UCSD-AML1 (cell line): ENCODE results near the gene NDC80.

Source experiments
- DNase-seq: peaks from one replicate; lab custom pipeline; 2025; ENCODE audit not compliant: unreplicated experiment; lab: John Stamatoyannopoulos, UW

The NDC80 gene

DNA sequence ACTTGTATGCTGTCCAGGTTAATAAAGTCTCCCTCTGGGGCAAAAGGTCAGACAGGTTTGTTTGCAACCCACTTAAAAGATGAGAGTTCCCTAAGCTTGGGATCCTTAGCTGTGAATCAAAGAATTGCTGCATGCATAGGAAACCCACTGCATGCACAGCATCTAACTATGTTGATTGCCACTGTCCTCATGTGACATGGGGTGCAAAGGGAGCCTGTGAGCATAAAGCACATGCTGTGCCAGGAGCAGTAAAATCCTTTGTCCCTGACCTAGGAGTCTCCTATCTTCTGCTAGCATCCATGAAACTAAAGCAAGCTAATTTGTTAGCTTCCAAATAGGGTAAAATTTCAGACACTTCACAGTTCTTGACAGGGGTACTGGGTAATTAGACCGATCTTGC is 13.8 kb upstream of the NDC80 start:
- no peak for DNase-seq

DNA sequence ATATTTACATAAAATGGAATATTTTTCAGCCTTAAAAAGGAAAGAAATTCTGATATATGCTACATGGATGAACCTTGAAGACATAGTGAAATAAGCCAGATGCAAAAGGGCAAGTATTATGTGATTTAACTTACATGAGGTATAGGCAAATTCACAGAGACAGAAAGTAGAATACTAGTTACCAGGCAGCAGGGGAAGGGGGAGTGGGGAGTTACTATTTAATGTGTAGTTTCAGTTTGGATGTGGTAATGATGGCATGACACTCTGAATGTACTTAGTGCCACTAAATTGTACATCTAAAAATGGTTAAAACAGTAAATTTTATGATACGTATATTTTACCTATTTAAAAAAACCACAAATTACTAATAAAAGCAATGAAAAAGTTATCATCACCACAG is 12.1 kb upstream of the NDC80 start:
- no peak for DNase-seq

DNA sequence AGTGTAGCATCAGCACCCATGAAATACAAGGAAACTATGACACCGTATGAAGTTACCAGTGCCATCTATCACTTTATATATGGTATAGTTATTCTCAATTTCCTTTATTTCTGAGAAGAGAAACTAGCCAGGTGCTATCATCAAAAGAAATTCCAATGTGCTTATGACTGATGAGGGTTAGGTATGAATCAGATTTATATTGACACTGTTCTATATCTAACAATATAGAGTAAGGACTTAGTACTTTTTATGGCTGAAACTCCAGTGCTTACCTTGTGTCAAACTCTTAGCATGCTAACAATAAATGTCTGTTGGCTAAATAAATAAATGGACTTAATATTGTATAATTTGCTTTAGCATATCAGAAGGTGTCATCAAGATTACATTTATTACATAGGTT is 7.0 kb upstream of the NDC80 start:
- no peak for DNase-seq

DNA sequence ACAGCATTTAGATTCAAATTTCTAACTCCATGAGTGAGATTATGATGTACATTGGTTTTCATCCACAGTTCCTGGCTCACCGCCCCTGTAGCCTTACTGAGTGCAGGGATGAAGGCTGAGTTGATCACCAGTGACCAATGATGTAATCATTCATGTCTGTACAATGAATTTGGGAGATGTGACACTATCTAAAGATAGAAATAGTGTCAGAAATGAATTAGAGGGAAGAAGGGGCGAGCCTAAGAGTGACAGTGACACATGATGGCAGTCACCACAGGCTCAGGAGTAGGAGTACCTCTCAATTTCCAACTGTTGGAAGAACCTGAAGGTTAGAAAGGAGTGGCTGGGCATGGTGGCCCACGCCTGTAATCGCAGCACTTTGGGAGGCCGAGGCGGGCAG is 3.2 kb upstream of the NDC80 start:
- no peak for DNase-seq

DNA sequence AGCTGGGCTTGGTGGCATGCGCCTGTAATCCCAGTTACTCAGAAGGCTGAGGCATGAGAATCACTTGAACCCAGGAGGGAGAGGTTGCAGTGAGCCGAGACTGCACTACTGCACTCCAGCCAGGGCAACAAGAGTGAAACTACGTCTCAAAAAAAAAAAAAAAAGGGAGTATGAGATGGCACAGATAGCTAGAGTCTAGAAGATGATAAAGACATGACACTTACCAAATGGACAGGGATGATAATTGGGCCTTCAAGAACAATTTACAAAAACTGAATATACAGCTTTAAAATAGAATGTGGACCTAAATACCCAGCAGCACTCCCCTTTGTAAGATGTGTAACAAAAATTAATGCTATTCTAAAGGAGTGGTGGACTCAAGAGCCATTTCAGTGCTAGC is 2.8 kb upstream of the NDC80 start:
- DNase-seq = no peak

DNA sequence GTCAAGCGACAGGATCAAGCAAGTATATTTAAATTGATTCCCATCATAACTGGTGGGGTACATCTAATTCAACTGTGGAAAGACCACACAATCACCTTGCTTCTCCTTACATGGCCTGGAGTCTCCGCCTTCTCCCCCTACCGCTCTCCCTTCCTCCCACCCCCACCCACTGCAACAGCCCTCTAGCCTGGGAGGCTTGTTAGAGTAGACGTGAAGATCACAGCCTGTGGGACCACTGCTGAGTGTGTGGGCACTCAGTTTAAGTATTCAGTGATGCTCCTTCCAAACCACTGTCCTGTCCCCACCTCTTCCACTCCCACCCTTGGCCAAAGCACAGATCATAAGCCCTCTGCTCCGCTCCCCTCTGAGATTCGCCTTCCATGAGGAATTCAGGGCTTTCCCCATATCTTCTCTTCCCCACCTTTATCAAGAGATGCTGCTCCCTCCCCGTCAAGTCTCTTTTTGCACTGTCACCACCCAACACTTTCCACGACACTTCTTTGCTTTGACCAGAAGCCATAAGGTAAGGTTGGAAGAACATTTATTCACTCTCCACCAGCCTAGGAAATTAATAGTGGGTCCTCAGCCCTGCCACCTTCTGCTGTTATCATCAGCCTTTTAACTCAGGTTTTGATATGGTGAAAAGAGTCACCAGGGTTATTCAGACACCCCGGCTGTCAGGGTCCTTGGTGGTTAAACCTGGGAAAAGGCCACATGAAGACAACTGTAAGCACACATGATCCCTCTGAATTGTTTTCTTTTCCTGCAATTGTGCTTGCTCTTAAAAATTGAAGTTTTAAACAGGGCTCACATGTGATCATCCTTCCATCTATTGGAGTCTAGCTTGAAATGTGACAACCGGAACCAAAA is 1.8 kb upstream of the NDC80 start:
- DNase-seq = no peak

DNA sequence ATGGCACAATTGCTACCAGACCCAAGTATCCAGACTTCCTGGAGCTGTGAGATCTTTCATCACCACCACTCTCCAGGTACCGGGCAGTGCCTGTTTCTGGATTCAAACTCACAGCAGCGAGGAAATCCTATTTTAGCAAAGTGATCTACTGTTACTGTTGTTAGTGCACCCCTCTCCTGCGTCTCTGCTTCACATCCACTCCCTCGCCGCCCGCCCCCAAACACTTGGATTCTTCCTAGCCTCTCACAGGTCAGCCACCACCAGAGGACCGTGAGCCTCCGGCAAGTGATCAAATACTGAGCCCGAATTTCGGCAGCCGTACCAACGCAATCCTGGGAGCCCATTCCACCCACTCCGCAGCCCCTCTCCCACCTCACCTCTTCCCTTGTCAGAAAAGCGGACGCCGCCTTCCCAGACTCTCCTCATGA is 571 bp upstream of the NDC80 start:
- peak; percentile 85 for DNase-seq

DNA sequence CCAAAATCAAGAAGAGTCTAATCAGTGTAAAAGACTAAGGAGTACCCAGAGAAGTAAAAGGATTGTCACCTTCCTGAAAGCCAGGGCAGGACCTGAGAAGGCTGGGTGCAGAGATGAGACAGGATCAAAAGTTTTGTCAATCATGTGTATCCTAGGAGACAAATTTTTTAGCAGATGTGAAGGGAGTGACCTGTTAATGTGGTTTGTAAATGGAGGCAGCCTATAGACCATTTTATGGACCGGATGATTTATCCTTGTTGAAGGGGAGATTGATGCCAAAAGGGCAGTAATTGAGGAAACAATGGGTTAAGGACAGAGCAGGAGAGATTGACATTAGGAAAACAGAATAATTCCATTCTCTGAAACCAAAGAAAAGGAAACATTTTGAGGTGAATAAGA is 813 bp downstream of the NDC80 start:
- DNase-seq = no peak

DNA sequence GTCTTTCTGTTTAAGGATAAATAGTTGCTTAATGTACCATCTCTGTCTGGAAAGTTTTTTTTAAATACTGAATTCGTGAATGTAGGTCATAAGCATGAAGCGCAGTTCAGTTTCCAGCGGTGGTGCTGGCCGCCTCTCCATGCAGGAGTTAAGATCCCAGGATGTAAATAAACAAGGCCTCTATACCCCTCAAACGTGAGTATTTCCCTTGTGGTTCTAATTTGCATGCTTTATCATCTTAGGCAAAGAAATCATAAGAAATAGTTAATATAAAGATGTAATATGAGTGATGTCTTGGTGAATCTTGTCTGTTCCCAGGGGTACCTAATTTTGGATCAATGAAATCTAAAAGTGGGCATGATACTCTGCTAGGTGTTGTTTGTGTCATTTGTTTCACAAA is 1.5 kb downstream of the NDC80 start:
- no peak for DNase-seq

DNA sequence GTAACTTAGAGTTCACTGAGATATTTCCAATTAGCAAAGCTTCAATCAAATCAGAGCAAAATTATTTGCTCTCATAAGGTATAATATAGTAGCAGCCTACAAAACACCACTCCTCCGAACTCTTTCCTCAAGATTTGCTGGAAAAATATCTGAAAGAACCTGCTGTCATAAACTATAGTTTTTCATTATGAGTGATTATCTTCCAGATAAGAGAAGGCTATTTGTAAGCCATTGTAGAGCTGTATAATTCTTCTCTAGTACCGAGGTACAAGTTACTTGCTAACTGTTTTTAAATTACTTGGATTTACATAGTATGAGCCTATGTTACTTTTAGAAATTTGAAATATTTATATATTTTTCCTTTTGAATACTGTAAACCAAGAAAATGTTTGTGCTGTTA is 2.1 kb downstream of the NDC80 start:
- no peak for DNase-seq

DNA sequence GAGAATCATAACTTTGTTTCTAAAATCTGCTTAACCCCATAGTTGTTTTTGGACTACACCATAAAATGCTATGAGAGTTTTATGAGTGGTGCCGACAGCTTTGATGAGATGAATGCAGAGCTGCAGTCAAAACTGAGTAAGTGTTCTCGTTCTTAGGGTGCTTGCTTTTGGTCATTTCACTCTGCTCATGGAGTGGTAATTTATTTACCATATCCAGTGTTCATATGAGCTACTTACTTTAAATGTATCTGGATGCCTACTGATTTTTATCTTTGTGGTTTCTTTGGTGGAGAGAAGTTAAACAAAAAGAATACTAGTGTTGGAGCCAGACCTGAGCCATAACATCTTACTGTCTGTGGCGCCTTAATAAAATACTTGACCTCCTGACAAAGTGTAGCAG is 16.4 kb downstream of the NDC80 start:
- no peak for DNase-seq

DNA sequence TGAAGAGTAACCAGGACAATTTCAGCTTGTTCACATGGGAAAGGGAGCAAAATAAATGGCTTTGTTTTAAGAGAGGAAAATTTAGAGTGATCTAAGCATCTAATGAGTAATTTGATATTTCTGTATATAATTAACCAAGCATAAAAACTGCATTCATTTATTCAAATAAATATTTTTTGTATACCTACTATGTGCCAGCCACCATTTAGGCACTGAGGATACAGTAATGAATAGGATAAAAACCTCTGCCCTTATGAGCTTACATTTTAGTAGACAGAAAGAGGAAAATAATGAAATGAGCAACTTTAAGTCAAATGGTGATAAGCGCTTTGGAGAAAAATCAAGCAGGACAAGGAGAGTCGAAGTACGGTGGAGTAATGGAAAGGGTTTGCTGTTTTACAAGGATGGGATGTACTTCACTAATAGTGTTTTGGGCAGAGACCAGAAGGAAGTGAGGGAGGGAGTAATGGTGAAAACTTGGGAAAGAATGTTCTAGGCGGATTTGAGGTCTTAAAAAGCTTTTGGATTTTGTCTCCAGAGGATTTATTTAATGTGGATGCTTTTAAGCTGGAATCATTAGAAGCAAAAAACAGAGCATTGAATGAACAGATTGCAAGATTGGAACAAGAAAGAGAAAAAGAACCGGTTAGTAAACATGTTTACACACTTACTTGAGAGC is 17.4 kb downstream of the NDC80 start:
- no peak for DNase-seq

DNA sequence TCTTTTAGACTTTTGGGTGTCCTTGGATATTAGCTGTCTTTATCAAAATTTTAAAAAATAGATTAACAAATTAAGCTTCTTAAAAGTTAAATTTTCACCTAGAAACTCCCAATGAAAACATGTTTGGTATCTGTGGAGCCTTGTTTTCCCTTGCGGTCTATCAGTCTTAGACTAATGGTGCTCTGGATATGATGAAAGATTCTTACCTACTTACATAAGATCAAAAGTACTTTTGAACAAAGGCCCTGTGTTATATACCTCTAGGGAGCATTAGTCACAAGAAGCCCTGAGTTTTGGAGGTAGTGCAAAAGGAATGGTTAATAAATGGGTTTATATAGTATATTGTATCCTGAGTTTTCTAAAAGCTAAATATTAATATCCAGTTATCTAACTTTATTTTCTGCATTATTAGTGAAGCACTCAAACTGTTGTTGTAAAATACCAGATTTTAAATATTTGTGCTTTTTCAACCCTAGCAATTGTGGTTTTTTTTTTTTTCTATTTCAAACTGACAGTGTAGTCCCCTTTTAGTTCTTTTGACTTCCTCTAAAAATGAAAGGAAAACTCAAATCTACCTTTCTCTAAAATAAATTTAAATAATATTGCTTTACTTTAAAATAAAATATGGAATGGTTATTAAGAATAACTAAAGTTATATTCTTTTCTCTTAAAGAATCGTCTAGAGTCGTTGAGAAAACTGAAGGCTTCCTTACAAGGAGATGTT is 18.1 kb downstream of the NDC80 start:
- DNase-seq = no peak

DNA sequence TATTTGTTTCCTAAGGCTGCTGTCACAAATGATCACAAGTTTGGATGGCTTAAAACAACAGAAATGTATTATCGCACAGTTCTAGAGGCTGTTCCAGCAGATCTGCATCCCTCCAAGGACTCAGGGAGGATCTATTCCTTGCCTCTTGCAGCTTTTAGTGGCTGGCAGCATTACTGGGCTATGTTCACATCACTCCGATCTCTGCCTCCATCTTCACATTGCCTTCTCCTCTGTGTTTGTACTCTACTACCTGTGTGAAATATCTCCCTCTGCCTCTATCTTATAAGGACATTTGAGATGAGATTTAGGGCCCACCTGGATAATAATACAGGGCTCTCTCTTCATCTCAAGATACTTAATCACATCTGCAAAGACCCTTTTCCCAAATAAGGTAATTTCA is 18.9 kb downstream of the NDC80 start:
- no peak for DNase-seq

DNA sequence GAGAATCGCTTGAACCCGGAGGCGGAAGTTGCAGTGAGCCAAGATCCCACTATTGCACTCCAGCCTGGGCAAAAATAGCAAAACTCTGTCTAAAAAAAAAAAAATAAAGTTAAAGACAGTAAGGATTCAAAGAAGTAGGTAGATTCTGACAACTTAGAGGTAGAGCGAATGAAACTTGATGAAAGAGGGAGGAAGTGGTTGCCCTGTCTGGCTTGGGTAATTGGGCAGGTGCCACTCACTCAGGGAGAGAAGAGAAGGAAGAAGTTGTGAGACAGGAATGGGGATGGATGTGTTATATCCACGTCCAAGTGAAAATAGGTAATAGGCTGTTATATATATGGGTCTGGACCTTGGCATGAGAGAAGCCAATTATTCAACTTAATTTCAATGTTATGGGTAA is 26.3 kb downstream of the NDC80 start:
- no peak for DNase-seq

DNA sequence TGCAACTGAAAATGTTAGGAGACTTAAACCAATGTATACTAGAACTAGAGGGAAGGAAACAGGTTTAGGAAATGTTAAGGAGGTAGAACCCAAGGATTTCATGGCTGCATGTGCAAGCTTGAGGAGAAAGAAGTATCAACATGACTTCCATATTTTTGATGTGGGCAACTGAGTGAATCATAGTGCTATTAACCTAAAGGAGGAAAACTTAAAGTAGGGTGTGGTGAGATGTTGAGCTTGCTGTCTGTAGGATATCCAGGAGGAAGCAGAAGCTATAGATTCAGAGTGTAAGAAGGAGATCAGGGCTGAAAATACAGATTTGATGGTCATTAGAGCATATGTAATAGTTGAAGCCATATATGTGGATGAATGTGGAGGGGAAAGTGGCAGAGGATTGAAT is 31.5 kb downstream of the NDC80 start:
- no peak for DNase-seq

DNA sequence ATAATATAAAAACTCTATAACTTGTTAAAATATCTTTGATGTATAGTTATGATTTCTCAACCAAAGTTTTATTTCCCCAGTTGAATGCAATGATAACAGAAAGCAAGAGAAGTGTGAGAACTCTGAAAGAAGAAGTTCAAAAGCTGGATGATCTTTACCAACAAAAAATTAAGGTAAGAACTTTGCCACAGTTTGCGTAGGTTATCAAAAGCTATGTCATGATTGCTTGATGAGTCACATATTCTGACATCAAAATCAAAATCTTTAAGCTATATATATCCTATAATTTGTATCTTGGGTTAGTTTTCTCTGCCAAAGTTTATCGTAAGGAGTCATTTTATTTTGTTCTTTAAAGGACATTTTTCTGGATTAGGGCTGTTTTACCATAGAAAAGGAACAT is 35.0 kb downstream of the NDC80 start:
- no peak for DNase-seq

DNA sequence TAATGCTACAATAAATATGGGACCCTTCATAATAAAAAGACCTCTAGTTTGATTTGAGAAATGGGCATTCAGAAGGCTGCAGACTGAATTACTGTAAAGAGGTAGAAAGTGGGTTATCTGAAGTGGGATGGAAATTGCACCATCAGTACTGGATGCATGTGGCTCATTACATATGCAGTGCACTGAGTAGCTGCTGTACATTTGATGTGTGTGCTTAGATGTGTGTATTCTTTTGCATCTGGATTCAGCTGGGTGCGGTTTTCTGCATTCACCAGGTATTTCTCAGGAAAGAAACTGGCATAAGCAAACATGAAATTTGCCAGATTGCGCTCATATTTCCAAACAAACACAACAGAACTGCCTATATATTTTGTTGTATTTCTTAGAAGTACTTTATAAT is 38.2 kb downstream of the NDC80 start:
- DNase-seq = no peak

DNA sequence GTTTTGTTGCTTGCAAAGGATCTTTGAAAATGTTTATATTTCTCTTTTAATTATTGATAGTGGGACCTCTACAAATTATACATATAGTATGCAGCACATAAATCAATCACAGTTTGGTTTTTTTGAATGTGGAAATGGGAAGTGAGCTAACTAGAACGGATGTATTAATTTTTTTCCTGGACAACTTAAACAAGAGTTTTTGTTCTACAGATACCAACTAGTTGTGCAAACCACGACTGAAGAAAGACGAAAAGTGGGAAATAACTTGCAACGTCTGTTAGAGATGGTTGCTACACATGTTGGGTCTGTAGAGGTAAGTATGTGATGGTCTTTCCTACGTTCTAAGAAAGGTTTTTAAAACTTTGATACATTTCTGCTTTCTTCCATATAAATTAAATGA is 39.2 kb downstream of the NDC80 start:
- no peak for DNase-seq

DNA sequence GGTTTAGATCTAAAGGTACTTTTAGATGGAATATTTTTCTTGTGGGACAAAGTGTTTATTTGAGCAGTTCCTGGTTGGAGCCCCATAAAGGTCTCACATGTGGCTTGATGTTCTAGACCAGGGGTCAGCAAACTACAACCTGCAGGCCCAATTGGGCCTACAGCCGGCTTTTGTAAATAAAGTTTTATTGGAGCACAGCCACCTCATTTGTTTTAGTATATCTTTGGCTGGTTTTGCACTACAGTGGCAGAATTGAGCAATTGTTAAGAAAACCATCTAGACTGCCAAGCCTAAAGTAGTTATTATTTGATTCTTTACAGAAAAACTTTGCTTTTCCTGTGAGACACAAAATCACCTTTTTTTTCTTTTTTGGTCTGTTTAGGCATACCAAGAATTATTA is 41.6 kb downstream of the NDC80 start:
- DNase-seq = no peak

DNA sequence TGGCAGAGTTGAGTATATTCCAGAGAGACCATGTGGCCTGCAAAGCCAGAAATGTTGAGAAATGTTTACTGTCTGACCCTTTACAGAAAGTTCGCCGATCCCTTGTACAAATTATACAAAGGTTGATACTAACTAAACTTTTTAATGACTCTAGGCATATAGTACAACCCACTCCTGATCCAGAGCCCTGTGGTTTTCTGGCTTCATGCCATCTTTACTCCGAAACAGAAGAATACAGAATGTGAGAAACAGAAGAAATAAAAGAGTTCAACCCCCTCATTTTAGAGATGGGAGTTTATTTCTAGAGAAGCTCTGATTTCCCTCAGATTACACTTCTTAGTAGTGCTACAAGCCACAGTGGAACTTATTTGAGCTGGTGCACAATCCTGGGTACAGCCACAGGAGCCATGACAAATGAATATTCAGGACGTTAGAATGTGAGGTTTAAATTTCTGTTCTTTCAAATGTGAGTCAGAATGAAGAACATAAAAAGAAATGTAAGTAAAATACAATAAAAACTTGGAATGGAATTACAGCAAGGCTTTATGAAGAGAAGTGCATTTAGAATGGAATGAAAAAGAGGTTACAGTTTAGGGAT is 46.1 kb downstream of the NDC80 start:
- DNase-seq = no peak

DNA sequence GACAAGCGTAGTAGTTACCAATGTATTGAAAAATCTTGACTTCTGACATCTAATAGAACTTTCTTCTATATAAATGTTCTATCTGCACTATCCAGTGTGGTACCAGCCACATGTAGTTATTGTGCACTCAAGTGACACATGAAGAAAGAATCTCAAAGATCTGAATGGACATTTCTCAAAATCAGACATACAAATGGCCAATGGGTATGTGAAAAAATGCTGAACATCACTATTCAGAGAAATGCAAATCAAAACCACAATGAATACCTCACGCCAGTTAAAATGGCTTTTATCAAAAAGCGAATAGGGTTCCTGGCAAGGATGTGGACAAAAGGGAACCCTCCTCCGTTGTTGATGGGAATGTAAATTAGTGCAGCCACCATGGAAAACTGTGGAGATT is 46.7 kb downstream of the NDC80 start:
- no peak for DNase-seq
